GM12878 (cell line): Measurements from ENCODE around the gene PHB1. TPM values are rescaled to one million over a fixed set of nuclear protein-coding genes. Genes with fewer than 3 reads are reported as not detected.

Experiments
- BACH1 ChIP-seq: fragments of 450-650 bp; IDR thresholded peaks from 2 replicates; pipeline ENCODE4 v1.6.1; 2017; ENCODE audit warnings: mild to moderate bottlenecking, borderline replicate concordance
- HDGF ChIP-seq: fragments of 450-650 bp; IDR thresholded peaks from 2 replicates; pipeline ENCODE4 v1.6.1; 2016; ENCODE audit warnings: antibody characterized with exemption
- POU2F2 ChIP-seq: IDR thresholded peaks from 3 replicates; pipeline ENCODE4 v1.6.1; 2011; ENCODE audit warnings: low read depth, mild to moderate bottlenecking, low read length, borderline replicate concordance
- RAD21 ChIP-seq: IDR thresholded peaks from 2 replicates; pipeline ENCODE4 v1.6.1; 2011; ENCODE audit warnings: mild to moderate bottlenecking, low read depth, low read length, moderate library complexity; ENCODE audit not compliant: insufficient read depth
- RB1 ChIP-seq: fragments of 450-650 bp; formaldehyde crosslinking; IDR thresholded peaks from 2 replicates; pipeline ENCODE4 v1.6.1; 2017; ENCODE audit warnings: mild to moderate bottlenecking, borderline replicate concordance
- RUNX3 ChIP-seq: IDR thresholded peaks from 2 replicates; pipeline ENCODE4 v1.6.1; 2012; ENCODE audit warnings: low read length, inconsistent platforms
- YY1 ChIP-seq: IDR thresholded peaks from 2 replicates; pipeline ENCODE4 v1.6.1; 2011; ENCODE audit warnings: low read depth, mild to moderate bottlenecking, low read length
- polyA plus RNA-seq, 11 experiments: library from polyadenylated mRNA; depleted of rRNA in 4 of 11; unstranded in 6 of 11; stranded (reverse) in 5 of 11; fragments of >200 nt; fragmentation: Nextera tagmentation in 4 of 11; fragmentation: Illumina TruSeq in 1 of 11; extraction: Ambion mirVana in 4 of 11; extraction: Trizol in 1 of 11; gene quantifications; 1 replicate in 1 of 11; 2 replicates in 10 of 11; pipeline versions ENCODE4 v1.2.1 to v1.2.3, GENCODE V29; 2011 to 2016; ENCODE audit warnings: inconsistent platforms in 2 of 11, missing spikeins in 2 of 11, low read depth in 1 of 11
- total RNA-seq, 4 experiments: library from RNA; depleted of rRNA in 3 of 4; stranded (reverse); fragments of >200 nt in 3 of 4; fragmentation: Illumina TruSeq in 1 of 4; extraction: Trizol in 1 of 4; gene quantifications; 2 replicates each; pipeline versions ENCODE4 v1.2.1 to v1.2.3, GENCODE V29; 2013 to 2021
- TF ChIP-seq, protein P1 (sequence below): fragments of 450-650 bp; IDR thresholded peaks from 2 replicates; pipeline ENCODE4 v1.6.1; 2017; ENCODE audit warnings: mild to moderate bottlenecking, low read depth, inconsistent platforms; ENCODE audit not compliant: poor library complexity, severe bottlenecking
- TF ChIP-seq, protein P2 (sequence below): fragments of 150-350 bp; IDR thresholded peaks from 2 replicates; pipeline ENCODE4 v1.6.1; 2016; ENCODE audit warnings: low read depth, low read length

Gene PHB1
- total and polyA plus RNA-seq, 10 of the 15 experiments (the other 5 are each of a cell fraction or from before 2014, with no cell fraction given), result 117 to 466 (median 248) TPM

DNA sequence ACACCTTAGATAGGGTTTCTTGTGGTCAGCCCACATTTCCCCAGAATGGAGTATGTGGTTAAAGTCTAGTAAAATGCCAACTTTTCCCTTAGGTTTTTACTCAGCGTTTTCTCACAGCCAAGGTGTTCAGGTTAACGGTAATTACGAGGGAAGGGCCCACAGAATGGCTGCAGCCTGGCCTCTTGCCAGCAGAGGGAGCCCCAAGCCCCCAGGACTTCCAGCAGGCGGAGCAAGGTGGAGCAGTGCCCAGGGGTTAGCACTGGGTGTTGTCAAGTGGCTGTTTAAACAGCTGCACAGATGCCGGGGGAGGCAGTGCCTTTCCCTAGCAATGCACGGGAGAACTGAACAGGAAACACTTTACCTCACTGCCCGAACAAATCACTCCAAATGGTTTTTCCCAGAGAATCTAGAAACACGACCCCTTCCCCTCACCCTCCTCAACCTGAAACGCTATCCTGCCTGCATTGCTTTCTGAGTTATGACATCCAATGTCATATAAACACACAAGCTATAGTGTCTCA, 6.6 kb downstream of the PHB1 start (continued):
- TF ChIP-seq, protein P1, sequence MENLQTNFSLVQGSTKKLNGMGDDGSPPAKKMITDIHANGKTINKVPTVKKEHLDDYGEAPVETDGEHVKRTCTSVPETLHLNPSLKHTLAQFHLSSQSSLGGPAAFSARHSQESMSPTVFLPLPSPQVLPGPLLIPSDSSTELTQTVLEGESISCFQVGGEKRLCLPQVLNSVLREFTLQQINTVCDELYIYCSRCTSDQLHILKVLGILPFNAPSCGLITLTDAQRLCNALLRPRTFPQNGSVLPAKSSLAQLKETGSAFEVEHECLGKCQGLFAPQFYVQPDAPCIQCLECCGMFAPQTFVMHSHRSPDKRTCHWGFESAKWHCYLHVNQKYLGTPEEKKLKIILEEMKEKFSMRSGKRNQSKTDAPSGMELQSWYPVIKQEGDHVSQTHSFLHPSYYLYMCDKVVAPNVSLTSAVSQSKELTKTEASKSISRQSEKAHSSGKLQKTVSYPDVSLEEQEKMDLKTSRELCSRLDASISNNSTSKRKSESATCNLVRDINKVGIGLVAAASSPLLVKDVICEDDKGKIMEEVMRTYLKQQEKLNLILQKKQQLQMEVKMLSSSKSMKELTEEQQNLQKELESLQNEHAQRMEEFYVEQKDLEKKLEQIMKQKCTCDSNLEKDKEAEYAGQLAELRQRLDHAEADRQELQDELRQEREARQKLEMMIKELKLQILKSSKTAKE, result no peak
- peak; percentile 37; the same call in 1 of the 2 replicates for TF ChIP-seq RB1
- TF ChIP-seq HDGF, result 0 out of 2 replicates have a peak, but pooled peaks have one; percentile 17
- TF ChIP-seq BACH1, result no peak
- peak; percentile 80 for TF ChIP-seq RAD21
- TF ChIP-seq RUNX3, result peak; percentile 60; the same call in 1 of the 2 replicates
- TF ChIP-seq YY1, result peak; percentile 86
- TF ChIP-seq, protein P2, sequence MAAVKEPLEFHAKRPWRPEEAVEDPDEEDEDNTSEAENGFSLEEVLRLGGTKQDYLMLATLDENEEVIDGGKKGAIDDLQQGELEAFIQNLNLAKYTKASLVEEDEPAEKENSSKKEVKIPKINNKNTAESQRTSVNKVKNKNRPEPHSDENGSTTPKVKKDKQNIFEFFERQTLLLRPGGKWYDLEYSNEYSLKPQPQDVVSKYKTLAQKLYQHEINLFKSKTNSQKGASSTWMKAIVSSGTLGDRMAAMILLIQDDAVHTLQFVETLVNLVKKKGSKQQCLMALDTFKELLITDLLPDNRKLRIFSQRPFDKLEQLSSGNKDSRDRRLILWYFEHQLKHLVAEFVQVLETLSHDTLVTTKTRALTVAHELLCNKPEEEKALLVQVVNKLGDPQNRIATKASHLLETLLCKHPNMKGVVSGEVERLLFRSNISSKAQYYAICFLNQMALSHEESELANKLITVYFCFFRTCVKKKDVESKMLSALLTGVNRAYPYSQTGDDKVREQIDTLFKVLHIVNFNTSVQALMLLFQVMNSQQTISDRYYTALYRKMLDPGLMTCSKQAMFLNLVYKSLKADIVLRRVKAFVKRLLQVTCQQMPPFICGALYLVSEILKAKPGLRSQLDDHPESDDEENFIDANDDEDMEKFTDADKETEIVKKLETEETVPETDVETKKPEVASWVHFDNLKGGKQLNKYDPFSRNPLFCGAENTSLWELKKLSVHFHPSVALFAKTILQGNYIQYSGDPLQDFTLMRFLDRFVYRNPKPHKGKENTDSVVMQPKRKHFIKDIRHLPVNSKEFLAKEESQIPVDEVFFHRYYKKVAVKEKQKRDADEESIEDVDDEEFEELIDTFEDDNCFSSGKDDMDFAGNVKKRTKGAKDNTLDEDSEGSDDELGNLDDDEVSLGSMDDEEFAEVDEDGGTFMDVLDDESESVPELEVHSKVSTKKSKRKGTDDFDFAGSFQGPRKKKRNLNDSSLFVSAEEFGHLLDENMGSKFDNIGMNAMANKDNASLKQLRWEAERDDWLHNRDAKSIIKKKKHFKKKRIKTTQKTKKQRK, result no peak
- no peak for TF ChIP-seq POU2F2
